Erythroblast (primary cell): ENCODE measurements around the gene TMEM115.

Experiments
- DNase-seq, 2 experiments: peaks; one replicate each; lab custom pipeline; 2025; lab: John Stamatoyannopoulos, UW
- GATA1 ChIP-seq: IDR thresholded peaks from 2 replicates; pipeline ENCODE4 v1.6.1; 2011; ENCODE audit warnings: low read depth, mild to moderate bottlenecking, control low read depth, low read length, moderate library complexity
- POLR2A ChIP-seq: IDR thresholded peaks from 2 replicates; pipeline ENCODE4 v1.6.1; 2011; ENCODE audit warnings: mild to moderate bottlenecking, low read length

The TMEM115 gene

DNA sequence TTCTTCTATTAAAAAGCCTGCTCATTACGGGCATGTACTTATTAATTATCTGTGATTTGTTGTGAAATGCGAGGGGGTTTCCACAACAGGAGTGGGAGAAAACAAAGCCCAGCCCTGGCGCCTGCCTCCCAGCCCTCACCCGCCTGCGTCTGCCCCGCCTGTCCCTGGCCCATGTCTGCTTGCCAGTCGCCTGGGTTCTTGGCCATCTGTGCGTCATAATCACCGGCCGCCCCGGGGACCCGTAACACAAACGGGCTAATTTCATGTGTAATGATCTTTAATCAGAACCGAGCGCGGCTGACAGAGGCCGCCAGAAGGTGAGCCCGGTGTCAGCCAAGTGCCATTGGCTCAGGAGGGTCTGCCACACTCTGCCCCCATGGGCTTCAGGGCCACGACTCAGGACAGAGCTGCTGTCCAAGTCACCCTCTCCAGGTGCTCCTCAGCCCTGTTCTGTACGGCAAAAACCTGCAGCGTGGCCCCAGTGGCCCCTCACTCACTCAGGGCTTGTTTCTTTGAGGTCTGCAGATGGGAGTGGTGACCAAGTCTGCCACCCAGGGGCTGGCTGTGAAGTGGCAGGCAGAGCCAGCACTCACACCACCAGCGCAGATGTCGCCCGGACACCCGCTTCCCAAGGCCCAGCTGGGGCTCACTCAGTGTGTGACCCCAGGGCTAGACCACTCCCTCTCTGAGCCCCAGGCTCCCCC, 28.8 kb upstream of the TMEM115 start:
- DNase-seq: peak; percentile 30 to 32
- TF ChIP-seq GATA1: no peak
- no peak for TF ChIP-seq POLR2A

DNA sequence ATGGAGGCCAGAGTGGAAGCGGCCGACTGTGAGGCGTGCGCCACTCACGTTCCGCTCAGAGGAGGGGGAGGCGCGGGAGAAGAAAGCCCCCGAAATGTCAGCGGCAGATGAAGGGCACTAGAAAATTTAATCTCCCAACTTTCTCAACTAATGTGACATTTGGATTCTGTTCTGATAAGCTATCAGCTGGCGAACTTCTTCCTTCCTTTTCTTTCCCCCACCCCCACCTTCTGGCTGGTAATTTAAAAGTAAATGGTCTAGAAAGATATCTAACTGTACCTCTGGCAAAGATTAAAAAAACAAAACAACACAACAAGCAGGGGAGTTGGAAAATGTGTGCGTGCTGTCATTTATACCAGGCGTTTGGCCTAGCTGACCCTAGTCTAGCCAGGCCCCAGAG, 26.4 kb upstream of the TMEM115 start:
- no peak for TF ChIP-seq GATA1
- no peak for TF ChIP-seq POLR2A
- peak; percentile 9 to 57 for DNase-seq

DNA sequence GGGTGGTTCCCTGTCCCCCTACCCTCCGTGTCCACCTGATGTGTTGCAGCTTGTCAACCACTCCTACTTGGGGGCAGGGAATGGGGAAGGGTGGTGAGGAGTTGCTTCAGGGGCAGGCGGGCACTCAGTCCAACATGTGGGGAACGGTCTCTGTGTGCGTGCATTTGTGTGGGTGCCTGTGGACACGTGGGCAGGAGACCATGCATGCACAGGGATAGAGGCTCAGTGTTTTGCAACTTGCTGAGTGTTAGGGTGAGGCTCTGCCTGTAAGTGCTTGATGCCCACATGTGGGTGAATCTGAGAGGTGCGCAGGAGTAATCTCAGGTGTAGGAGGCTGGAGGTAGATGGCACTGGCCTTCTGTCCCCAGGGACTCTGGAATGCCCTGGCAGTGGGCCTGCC, 24.4 kb upstream of the TMEM115 start:
- DNase-seq: no peak
- no peak for TF ChIP-seq POLR2A
- no peak for TF ChIP-seq GATA1

DNA sequence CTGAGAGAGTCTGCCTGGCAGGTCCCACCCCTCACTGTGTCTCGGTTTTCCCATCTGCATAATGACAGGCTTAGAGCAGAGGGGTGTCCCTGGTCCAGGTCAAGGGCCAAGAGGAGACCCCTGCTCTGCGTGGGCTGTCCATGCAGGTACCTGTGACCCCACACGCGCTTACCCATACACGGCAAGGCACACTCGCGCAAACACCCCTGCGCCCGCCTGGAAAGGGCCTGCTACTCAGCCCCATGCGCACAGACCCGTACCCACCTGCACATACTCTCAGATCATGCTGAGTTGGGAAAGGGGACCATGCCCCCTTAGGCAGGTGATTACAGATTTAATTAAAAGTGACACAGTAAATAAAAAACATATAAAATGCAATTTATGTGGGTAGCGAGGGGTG, 23.4 kb upstream of the TMEM115 start:
- no peak for TF ChIP-seq GATA1
- no peak for TF ChIP-seq POLR2A
- no peak for DNase-seq

DNA sequence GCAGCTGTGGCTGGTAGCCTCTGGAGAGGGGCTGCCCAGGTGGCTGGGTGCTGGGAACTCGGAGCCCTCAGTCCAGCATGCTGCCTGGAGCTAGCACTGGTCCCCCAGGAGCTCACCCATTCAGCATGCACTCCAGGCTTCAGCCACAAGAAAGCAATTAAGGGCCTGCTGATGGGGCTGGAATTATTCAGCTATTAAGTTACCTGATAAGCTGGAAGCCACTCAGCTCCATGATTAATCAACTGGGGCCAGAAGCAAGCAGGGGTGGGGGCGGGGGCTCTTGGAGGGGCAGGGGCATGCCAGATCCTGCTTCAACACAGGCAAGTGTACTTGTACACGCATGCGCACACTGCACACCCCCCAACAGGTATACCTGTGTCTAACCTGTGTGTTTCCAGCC, 22.1 kb upstream of the TMEM115 start:
- TF ChIP-seq POLR2A: no peak
- TF ChIP-seq GATA1: no peak
- peak; percentile 14 to 34 for DNase-seq

DNA sequence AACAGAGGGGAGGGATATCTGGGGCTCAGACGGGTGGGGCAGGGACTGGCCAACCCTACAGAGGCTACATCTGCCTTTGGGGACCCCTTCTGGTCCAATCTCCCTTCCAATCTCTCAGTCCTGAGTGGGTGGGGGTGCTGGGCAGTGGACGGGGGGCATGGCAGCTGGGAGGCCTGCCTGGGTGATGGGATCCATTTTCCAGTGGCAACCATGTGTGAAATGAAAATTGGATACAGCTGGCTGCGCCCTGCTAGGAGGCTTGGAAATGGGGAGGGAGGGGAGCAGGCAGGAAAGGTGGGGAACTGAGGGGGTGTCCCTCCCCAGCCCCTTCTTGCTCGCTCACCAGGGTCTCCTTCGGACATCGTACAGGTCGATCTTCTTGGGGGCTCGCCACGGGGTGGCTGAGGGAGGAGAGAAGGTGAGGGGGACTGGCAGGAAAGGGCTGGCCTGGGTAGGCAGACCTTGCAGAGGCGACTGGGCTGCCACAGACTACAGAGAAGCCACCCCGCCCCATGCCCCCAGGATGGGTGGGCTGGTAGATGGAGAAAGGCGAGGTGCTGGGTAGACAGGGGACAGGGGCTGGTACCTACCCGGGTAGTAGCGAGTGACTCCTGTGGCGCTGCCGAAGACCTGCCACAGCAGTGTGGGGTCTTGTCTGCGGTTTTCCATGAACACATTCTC, 21.2 kb upstream of the TMEM115 start:
- TF ChIP-seq POLR2A (no peak), GATA1 (no peak)
- DNase-seq: no peak

DNA sequence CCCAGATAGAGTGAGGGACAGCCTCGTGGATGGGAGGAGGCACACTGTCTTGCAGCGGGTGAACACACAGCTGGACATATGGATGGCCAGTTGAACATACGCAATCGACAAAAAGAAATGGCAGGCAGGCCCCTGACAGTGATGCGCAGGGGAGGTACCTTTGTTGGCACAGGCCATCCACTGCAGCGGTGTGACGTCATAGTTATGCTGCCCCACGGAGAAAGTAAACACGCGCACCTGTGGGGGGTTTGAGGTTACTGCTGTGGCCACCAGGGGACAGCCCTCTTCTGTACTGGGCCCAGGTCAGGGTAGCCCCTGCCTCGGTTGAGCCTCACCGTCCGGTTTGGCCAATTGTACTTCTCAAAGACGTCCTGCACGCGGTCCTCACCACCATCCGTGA, 19.4 kb upstream of the TMEM115 start:
- no peak for DNase-seq
- TF ChIP-seq GATA1 (no peak), POLR2A (no peak)

DNA sequence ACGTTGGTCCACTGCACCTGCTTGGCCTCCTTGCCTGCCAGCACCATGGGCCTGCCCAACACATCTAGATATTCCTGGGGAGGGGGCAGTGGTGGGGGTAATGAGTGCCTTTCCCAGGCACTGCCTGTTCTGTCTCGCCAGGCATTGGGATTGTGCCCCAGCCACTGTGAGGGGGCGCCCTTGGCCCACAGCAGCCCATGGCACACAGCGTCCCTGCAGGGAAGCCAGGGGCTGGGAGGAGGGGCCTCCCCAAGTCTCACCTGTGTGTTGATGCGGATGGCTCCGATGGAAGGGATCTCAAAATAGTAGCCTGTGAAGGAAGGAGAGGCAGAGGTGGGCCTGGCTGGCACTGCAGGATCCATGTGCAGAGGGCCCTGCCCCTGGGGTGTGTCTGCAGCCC, 18.7 kb upstream of the TMEM115 start:
- DNase-seq: no peak
- TF ChIP-seq POLR2A (no peak), GATA1 (no peak)

DNA sequence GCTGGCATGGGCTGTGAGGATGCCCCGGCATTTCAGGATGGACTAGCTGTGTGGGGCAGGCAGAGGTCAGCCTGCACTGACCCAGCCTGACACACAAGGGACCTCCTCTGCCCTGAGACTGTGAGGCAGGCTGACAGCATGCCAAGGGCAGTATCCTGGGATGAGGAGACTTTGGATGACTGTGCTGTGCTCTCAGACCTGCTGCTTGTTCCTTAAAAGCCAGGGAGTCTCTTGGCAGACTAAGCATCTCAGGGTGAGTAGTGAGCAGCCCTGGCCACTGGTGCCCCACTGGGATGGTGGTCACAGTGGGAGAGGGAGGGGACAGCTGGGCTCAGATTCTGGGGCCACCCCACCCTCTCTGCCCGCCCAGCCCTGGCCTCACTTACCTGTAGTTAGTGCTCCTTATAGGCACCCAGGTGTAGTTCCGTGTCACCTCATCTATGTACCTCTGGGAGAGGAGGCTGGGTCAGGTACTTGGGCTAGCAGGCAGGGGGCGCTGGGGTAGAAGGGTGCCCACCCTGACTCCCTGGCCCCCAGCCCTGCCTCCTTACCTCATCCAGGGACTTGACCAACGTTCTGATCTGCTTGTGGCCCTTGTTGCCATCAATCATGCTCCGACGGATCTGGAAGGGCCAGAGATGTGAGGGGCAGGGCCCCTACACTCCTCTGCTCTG, 16.1 kb upstream of the TMEM115 start:
- DNase-seq: peak in 1 of 2 experiments; percentile 19

DNA sequence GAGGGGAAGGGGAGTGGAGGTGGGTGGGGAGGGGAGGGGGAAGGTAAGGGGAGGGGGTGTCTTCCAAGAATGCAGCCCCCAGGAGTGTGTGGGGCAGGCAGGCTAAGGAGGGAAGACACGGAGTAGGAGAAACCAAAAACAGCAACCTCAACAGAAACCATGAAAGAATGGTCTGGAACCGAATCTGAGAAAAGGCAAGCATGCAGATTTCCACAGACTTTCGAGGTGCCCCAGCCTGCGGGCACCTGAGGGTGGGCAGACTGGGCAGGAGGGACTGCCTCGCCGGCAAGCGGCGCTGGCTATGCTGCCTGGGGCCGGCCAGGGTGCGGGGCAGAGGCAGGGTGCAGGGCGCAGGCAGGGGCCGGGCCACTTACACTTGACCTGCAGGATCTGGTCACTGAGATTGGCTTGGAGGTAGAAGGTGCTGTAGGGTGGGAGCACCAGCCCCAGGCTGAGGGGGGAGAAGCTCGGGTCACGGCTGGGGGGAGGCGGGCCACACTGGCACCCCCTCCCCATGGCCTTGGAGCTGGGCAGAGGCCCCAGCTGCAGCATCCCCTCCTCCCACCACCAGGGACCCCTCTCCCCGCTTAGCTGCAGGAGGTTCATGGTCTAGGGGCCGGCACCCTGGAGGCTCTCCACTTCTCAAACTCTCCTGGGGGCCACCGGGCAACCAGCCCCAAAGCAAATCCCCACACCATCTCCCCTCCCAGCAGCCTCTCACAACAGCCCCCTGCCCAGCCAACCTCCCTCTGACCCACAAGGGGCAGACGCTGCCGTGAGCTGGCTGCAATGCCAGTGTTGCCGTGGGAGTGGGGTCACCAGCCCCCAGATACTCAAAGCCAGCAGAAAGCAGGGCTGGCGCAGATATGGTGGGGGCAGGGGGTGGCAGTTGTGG, 15.3 kb upstream of the TMEM115 start:
- no peak for TF ChIP-seq GATA1
- no peak for TF ChIP-seq POLR2A
- DNase-seq: no peak

More for the DNA sequence above, 16.1 kb upstream of the TMEM115 start:
- TF ChIP-seq POLR2A: no peak

DNA sequence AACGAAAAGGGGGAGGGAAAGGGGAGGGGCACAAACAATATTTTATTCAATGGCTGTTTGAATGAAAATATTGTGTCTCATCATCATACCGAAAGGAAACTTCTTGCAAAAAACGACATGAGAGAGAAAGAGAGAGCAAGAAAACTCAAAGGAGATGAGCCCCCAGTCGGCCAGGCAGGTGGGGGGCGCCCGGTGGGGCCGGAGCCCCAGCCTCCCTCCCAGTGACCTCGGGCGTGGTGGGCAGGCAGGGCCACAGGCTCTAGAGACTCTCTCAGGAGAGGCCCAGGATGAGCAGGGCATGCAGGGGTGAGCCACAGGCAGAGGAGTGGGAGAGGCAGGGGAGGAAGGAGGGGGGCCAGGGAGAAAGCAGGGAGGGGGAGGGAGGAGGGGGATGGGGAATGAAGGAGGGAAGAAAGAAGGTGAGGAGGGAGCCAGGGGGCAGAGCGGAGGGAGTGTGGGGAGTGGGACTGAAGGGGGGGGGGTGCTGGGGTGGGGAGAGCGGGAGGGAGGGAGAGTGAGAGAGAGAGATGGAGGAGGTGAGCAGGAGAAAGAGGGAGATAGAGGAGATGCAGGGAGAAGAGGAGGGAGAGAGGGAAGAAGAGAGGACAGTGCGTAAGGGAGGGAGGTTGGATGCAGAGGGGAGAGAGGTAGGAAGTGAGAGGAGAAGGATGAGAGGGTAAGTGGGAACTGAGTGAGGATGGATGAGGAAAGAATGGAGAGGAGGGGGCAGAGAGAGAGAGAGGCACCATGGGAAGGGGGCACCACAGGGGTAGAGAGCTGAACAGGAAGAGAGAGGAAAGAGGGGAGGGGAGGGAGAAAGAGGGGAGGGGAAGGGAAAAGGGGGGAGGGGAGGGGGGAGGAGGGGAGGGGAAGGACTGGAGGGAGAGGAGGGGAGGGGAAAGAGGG, 14.1 kb upstream of the TMEM115 start:
- DNase-seq: no peak
- no peak for TF ChIP-seq GATA1
- TF ChIP-seq POLR2A: no peak

DNA sequence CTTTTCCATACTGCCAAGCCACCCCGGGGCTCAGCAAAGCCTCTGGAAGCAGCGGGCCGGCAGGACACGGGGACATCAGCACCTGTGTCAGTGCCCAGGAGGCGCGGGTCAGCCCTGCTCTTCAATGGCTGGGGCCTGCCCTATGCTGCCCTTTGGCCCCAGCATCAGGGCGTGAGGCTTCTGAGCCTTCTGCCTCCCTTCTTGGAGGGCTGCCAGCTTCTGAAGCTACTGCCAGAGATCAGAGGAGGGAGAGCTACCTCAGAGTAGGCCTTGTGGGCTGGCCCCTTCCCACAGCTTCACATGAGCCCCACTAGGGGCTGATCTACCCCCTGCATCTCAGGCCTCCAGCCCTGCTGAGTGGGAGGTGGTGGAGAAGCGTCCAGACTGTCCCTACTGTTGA, 13.0 kb upstream of the TMEM115 start:
- DNase-seq: peak; percentile 81 to 83

DNA sequence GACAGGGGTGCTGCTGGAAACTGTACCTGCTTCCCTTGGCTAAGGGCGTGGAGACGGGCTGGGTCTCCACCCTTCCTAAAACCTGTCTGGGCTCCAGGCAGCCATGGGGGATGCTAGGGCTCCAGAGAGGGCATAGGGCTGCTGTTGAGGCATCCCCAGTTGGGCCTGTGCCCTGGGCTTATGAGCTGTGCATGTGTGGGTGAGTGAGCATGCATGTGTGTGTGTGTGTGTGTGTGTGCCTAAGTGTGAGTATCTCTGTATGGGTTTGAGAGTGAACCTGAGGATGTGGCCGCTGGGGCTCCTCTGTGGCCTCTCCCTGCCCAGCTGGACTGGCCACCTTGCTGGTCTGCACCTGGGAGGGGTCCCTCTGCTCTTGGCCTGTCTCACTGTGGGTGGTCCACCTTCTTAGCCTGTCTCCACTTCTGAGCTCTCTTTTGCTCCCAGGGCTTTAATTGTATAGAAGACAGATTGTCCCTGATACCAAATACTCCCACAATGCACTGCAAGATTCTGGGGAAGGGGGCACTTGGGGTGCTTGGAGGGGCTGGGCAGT, 11.9 kb upstream of the TMEM115 start:
- TF ChIP-seq POLR2A: no peak
- no peak for TF ChIP-seq GATA1
- peak; percentile 29 to 37 for DNase-seq

More for the DNA sequence above, 13.0 kb upstream of the TMEM115 start:
- TF ChIP-seq POLR2A (no peak), GATA1 (no peak)
